HG02981 (cell line): ENCODE results near the gene DNM3.

Experiments used
- ATAC-seq: cut with Tn5 transposase; IDR thresholded peaks from one replicate; pipeline ENCODE4 v1.9.1; 2021; ENCODE audit warnings: mild to moderate bottlenecking, moderate library complexity; ENCODE audit not compliant: unreplicated experiment

Gene DNM3

GRCh38 chr1:172086137-172086536, 244.8 kb downstream of the DNM3 start:
- ATAC-seq: no peak

GRCh38 chr1:172088256-172088655, 247.0 kb downstream of the DNM3 start:
- no peak for ATAC-seq

DNA sequence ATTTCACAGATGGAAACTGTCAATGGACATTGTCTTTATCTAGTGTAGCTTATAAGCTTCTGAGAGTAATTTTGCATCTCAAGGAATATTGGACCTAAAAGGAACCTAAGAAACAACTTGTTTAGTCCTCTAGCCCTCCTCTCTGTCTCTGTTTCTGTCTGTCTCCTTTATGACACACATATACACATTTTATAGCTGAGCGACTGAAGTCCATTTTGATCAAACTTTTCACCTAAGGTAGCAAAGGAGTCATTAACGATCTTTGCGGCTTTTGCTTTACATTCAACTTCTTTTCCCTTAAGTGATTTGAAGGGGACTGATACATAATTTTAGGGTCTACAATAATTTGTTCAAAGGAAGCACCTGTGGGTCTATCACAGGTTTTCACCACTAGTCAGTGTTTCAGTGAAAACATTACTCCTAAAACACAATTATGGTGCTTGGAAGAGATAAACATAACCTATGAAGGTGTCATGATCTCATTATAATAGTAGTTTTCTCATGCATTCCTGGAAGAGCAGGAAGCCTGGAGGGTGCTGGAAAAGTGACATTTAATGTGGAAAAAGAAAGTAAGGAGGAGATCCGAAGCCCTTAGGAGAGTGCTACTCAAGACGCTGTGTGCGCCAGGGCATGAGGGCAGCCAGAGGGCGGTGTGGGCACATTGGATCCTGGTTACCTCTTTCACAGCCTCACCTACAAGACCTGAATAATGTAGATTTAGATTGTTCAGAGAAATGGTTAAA, 248.6 kb downstream of the DNM3 start:
- ATAC-seq: no peak

DNA sequence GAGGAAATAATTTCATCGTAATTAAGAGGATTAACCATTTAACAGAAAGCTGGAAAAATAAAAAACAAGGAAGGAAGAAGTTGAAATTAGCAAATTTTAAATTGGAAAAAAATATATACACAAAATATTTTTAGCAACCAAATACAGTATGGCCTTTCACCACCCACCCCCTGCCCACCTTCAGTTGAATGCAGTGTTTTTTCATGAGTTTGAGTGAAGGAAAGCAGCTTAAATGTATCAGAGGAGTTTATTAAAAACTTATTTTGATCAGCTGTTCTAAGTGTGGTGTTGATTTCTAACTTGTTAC, 249.2 kb downstream of the DNM3 start:
- ATAC-seq: no peak

- ATAC-seq: no peak
Observed at GRCh38 chr1:172095846-172096245, 254.5 kb downstream of the DNM3 start.

GRCh38 chr1:172105230-172105629, 263.9 kb downstream of the DNM3 start:
- ATAC-seq: no peak

- no peak for ATAC-seq
Observed at GRCh38 chr1:172107316-172107975, 266.1 kb downstream of the DNM3 start.

GRCh38 chr1:172108161-172108893, 267.0 kb downstream of the DNM3 start:
- ATAC-seq: no peak

DNA sequence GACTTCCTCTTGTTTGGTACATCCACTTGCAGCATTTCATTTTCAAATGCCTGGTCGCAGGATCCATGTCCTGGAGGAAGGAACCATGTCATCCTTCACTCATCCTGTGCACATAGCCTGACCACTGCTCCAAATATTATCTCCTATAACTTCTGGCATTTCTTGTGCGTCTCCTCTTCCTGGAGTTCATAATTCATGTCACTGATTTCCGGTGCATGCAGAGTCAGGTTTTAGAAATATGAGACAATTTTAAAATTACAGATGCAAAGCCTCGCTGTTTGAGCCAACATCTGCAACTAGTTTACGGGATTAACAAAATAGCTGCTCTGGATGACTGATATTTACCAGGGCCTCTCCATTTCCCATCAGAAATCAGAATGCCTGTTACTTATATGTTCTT, 268.1 kb downstream of the DNM3 start:
- no peak for ATAC-seq

DNA sequence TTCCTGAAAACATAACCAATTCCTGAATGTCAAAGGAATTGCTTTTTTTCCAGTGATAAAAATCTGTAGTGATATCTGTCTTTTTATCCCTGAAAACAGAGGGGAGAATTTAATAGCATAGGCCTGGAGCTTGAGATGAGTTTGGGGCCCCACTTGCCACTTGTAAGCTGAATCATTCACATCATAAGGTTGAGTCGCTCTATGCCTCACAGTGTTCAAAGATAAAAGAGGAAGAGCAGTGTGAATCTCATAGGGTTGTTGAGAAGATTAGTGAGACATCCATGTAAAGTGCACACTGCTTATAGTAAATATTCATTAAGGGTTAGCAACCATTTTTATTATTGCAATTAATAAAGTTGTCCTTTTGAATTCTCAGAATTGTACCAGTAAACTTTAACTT, 271.3 kb downstream of the DNM3 start:
- ATAC-seq: no peak

GRCh38 chr1:172117800-172118199, 276.5 kb downstream of the DNM3 start:
- peak; percentile 76 for ATAC-seq

- no peak for ATAC-seq
Observed at GRCh38 chr1:172118618-172119017, 277.3 kb downstream of the DNM3 start.

DNA sequence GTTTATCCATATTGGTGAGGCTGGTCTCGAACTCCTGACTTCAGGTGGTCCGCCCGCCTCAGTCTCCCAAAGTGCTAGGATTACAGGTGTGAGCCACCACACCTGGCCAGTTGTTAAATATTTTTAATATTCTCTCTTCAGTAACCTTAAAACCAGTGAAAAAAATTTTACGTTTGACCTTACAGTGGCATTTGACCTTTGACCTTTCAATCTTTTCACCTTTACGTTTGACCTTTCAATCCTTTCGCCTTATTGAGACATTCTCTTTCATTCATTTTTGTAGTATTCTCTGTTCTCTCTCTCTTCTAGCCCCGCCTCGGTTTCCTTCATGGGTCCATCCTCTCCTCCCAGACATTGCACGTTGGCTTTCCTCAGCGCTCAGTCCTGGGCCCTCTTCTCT, 277.9 kb downstream of the DNM3 start:
- ATAC-seq: no peak

DNA sequence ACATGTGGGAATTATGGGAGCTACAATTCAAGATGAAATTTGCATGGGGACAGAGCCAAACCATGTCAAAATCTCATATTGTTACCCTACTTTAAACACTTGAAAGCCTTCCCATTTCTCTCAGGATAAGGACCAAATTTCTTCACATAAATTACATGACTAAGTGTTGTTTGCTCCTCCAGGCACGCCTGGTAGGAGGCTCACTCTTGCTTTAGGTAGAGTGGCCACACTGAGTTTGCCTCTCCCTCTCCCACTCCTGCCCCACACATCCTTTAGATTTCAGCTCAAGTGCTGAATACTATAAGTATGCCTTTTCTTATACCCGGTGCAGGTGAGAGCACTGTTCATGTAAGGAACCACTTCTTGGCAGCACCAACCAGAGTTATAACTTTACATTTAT, 279.1 kb downstream of the DNM3 start:
- ATAC-seq: no peak

GRCh38 chr1:172121081-172121717, 279.9 kb downstream of the DNM3 start:
- no peak for ATAC-seq

DNA sequence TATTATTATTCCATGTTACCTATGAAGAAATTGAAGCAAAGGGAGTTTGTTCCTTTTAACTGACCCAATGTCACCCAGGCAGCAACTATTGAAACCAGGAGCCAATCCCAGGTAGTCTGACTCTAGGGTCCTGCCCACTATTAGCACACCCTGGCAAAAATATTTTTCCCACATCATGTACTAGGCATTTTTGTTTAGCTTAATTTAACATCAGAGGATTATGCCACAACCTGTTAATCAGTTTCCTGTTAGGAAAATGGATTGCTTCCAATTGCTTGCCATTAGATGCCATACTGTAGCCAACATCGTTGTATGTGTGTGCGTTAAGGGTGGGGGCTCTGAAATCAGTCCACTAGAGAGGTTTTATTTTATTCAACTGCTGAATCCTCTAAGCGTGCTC, 281.1 kb downstream of the DNM3 start:
- ATAC-seq: no peak

- no peak for ATAC-seq
Observed at GRCh38 chr1:172125250-172125649, 284.0 kb downstream of the DNM3 start.

DNA sequence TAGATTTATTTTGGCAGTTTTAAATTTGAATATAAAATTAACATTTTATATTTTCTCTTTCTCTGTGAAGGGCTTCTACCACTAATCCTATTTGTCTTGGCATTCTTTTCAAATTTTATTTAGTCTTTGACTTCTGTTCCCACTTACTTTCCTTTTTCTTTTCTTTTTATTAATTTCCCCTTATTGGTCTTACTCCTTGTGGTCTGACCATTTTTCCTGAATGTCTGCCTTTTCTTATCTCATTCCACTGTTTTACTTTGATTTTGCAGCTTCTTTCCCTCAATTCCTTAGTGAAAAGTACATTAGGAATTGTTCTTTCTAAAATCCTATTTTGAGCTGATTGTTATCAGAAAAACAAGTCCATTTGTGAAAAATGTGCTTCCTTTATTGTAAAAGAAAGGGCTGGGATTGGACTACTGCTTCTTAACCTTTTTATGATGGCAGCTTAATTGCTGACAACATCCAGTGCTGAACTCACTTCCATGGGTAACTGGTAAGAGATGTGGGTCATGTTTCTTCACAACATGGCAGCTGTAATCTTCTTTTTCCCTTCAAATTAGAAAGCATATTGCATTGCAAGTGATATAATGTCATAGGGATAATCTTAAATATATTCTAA, 284.6 kb downstream of the DNM3 start:
- ATAC-seq: no peak

DNA sequence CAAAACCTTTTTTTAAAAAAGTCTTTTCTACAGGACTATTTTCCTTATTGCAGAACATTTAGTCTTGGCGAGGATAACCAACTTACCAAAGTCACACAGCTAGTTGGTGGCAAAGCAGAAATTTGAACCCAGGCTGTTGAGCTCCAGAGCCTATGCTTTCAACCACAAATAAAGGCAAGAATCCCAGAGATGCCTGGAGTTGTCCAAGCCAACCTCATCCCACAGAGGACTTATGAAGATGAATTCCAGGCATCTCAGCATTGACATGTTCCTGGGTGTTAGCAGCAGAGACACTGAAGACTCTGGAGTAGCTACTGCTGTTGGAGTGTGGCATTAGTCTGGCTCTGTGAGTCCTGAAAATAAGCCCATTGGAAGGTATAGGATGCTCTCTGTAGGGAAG, 291.5 kb downstream of the DNM3 start:
- no peak for ATAC-seq

GRCh38 chr1:172134087-172134731, 292.9 kb downstream of the DNM3 start:
- ATAC-seq: no peak
